ENCODE results near the gene SAP30L.

Gene SAP30L

DNA sequence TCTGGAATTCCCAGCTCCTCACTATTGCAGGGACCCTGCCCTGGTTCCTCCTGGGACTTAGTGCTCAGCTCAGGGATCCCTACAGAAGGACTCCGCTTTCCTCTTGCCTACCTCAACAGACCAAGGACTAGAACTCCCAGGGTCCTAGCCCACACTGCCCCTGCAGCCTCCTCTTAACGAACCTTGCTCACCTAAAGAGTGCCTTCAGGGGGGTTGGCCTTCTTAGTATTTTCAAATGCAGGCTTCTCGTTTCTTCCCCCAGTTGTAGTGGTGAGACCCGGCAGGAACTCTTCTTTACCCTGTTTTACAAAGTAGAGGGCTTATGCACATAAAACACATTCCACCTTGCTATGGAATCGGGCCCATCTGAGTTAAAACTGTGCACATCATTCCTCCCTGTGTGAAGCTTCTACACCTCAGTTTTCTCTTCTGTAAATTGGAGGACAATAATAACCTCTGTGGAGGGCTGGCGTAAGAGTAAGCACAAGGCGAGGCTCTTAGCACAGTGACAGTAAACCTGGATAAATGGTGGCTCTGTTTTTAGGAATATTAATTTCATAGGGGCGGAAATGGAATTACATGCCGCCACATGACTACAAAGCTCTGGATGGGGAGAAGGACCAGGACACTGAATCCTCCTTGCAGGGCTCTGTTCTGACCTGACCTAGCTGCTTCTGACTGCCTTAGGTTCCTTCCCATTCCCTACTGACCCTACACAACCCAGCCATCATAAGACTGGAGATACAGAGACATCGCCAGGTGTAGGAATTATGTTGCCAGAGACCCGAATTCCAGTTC, 36.0 kb downstream of the SAP30L start:
- no peak for DNase-seq (ENCODE audit: low read depth)

DNA sequence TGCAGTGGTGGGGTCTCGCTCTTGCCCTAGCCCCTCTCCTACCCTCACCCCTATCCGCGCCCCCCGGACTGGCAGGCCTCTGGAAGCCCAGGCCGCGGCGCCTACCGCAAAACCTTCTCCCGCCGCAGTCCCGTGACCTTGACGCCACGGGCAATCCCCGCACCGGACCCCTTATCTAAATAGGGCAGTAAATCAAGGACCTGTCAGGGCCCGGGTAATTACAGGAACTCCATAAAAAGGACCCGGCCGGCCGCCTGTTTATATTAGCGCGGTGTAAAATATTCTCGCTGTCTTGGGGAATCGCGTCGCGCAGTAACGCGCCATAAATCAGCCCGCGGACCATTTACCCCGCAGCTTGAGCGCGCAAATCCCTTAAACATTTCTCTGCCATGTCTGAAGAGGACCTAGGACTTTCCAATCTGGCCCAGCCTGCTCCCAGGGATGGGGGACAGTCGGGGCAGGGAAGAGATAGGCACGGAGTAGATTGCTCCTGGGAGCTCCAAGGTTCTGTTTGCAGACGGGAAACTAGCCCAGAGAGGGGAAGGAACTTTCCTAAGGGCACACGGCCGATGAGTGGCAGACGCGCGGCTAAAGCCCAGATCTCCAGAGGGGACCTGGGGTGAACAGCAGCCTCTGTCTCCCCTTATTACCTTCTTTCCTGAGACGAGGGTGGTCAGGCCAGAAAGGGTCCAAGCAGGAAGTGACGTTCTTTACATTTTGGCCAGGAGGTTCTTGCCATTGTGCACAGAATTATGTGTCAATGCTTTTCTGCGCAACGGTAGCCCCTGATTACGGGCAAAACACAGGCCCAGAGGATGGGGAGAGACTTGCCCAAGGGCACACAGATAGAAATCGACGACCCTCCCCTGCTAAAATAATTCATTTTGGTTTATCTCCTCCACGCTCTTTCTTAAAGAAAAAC, 37.0 kb downstream of the SAP30L start:
- DNase-seq (ENCODE audit: low read depth), result no peak

GRCh38 chr5:154483654-154484392, 38.0 kb downstream of the SAP30L start:
- DNase-seq (ENCODE audit: low read depth), result no peak

DNA sequence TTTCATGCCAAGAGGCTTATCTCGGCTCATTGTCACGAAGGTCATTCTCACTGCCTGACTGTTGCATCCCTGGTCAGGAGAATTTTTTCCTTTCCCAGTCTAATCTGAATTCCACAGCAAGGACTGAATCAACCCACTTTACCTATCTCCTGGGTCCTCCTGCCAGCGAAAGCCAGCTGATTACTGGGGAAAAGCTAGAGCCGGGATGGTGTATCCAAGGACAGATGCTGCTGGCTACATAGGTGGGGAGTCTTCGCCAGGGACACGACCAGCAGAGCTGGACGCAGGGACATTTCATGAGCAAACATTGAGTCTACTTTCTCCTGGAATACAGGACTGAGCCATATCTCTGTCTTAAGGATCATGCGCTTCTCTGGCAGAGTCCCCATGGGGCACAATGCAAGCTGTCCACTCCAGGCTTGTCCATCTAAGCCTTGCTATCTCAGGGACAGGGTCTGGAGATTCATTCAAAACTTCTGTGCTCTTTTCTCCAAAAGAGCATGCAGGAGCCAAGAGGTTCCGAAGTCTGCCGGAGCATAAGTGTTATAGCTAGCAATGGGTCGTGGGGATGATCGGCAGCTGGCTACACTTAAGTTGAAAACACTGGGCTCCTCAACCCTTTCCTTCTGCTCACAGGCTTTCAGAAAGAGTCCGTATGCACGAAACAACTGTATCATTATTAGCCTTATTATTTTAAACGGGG, 38.7 kb downstream of the SAP30L start:
- DNase-seq (ENCODE audit: low read depth), result no peak

- no peak for DNase-seq (ENCODE audit: low read depth)
These were observed 39.3 kb downstream of the SAP30L start for GRCh38 chr5:154485096-154485491.

GRCh38 chr5:154485850-154486426, 40.1 kb downstream of the SAP30L start:
- no peak for DNase-seq (ENCODE audit: low read depth)

DNA sequence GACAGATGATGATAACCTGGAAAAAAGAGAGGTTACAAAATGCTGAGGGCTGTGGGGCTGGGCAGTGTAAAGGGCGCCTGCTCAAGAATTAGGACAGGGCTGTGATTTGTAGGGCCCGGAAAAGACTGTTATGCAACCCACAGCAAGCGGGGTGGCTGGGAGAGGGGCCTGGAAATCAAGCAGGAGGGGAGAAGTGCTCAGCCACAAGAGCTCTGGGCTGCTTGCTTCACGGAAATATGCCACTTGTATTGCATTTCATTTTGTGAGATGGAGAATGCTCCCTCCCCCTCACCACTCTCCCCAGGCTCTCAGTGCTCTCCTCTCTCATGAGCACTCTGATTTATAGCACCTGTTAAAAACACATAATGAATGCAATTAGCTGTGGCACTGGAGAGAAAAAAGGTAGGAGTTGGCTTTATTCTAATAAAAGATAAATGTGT, 40.6 kb downstream of the SAP30L start:
- DNase-seq (ENCODE audit: low read depth), result no peak

DNA sequence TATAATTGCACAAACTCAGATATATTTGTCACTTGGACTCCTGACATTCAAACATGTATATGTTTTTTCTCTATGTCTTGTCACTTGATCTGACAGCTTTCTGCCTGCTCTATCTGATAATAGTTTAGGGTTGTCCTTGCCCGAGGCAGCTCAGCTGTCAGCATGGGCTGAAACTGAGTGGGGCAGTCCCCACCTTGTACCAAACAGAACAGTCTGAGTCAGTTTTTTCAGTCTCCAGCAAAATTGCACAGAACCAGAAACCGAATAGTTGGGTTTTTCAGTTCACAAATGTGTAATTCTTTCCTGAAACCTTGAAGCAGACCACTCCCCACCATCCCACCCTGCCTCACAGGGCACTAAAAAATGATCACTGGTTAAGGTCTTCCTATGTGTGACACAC, 41.7 kb downstream of the SAP30L start:
- DNase-seq (ENCODE audit: low read depth), result no peak

- no peak for DNase-seq (ENCODE audit: low read depth)
These were observed 46.1 kb downstream of the SAP30L start for GRCh38 chr5:154491941-154492340.

- DNase-seq (ENCODE audit: low read depth), result no peak
These were observed 47.5 kb downstream of the SAP30L start for GRCh38 chr5:154493274-154493673.

GRCh38 chr5:154494036-154494435, 48.2 kb downstream of the SAP30L start:
- no peak for DNase-seq (ENCODE audit: low read depth)

GRCh38 chr5:154498591-154498990, 52.8 kb downstream of the SAP30L start:
- DNase-seq (ENCODE audit: low read depth), result no peak

- no peak for DNase-seq (ENCODE audit: low read depth)
These were observed 53.2 kb downstream of the SAP30L start for GRCh38 chr5:154498994-154499393.

GRCh38 chr5:154501566-154501965, 55.8 kb downstream of the SAP30L start:
- no peak for DNase-seq (ENCODE audit: low read depth)

- DNase-seq (ENCODE audit: low read depth), result no peak
These were observed 56.4 kb downstream of the SAP30L start for GRCh38 chr5:154502180-154502579.

- DNase-seq (ENCODE audit: low read depth), result no peak
These were observed 57.9 kb downstream of the SAP30L start for GRCh38 chr5:154503698-154504039.

GRCh38 chr5:154505567-154505966, 59.8 kb downstream of the SAP30L start:
- no peak for DNase-seq (ENCODE audit: low read depth)

DNA sequence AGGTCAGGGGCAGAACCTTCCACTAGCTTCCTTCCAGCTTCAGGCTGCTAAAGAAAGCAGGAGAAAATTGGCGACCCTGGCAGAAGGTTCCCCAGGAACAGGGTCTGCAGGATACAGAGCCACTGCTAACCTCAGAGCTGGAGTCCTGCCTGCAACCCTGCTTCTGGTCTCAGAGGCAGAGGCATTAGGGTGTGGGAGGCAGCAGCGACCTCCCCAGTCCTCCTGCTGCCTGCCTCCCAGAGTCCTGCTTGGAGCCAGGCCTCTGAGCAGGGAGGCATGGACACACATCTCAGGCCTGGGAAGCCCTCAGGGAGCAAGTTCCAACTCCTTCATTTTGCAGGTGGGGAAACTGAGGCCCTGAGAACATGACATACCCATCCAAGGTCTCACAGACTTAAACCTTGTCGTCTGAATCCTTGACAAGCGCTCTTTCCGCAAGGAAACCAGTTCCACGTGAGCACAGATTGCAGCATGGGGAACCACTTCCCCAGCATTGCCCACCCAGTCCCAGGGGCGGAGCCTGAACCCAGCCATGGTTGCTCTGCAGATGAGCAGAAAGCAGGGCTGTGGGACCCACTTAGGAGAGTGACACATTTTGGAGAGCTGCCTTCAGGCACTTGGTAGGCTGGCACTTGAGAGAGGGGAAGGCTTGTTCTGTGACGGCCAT, 60.4 kb downstream of the SAP30L start:
- DNase-seq (ENCODE audit: low read depth), result no peak

- DNase-seq (ENCODE audit: low read depth), result no peak
These were observed 60.9 kb downstream of the SAP30L start for GRCh38 chr5:154506716-154507080.

DNA sequence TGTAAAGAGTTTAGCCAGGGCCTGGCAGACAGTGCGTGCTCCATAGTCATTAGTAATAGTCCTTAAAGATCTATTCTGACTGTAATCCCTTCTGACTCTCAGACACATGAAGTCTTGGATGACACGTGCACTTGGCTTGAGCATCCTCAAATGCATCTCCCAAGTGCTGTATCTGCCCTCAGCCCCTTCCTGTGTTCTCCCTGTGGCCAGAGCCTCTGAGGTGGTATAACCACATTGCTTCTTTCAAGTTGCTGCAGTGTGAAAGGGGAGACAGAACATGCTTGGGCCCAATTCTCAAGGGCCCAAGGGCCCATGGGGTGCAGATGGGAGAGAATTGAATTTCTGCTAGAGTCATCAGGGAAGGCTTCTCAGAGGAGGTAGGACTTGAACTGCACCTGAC, 62.3 kb downstream of the SAP30L start:
- no peak for DNase-seq (ENCODE audit: low read depth)
